Body of pancreas (tissue), 4 donors: ENCODE measurements around the gene NISCH. TPM values are rescaled to one million over a fixed set of nuclear protein-coding genes. Genes with fewer than 3 reads are reported as not detected.
A peak's percentile ranks its signal among the peaks of the same experiment; 100 is the strongest.

Experiments
- ATAC-seq: fragments of 150-250 bp; one replicate; pipeline ENCODE4 v1.9.1; 2016
- DNase-seq, 4 donors: peaks; one replicate each; pipeline ENCODE4 v3.0.0-alpha.2; 2019
- H3K27ac ChIP-seq, 4 donors: fragments of 200-600 bp; sonication (generic); 1 replicate in 3 of 4; 2 replicates in 1 of 4; pipeline versions ENCODE4 v1.5.1 to v1.6.1; 2016 to 2019; ENCODE audit warnings: mild to moderate bottlenecking in 1 of 4, mixed read lengths in 1 of 4, moderate library complexity in 1 of 4
- H3K27me3 ChIP-seq, 2 donors: fragments of 200-600 bp; sonication (generic); one replicate each; pipeline ENCODE4 v1.6.0; 2016; ENCODE audit warnings: mild to moderate bottlenecking in 1 of 2
- H3K36me3 ChIP-seq, 2 donors: fragments of 200-600 bp; sonication (generic); replicated peaks in 1 of 2; 2 replicates each; pipeline ENCODE4 v1.5.1; 2016; ENCODE audit warnings: low read depth in 2 of 2; ENCODE audit not compliant: insufficient read depth in 1 of 2
- H3K4me1 ChIP-seq: fragments of 200-600 bp; sonication (generic); one replicate; pipeline ENCODE4 v1.6.0; 2016
- H3K4me3 ChIP-seq, 2 donors: fragments of 200-600 bp; sonication (generic); 1 replicate in 1 of 2; 2 replicates in 1 of 2; pipeline ENCODE4 v1.5.1; 2016 to 2019
- H3K9me3 ChIP-seq, 3 donors: fragments of 200-600 bp; sonication (generic); 1 replicate in 2 of 3; 2 replicates in 1 of 3; pipeline ENCODE4 v1.5.1; 2016
- CTCF ChIP-seq, 7 experiments: fragments of 450-650 bp in 4 of 7; fragments of 200-600 bp in 3 of 7; sonication (generic) in 3 of 7; IDR thresholded peaks; one replicate each; pipeline ENCODE4 v1.5.1; 2016 to 2019; ENCODE audit warnings: antibody characterized with exemption in 7 of 7
- POLR2A ChIP-seq, 3 donors: fragments of 450-650 bp; IDR thresholded peaks; one replicate each; pipeline ENCODE4 v1.6.1; 2016; ENCODE audit warnings: antibody characterized with exemption in 3 of 3, mild to moderate bottlenecking in 2 of 3
- WGBS, 2 donors: methylation state at CpG; one replicate each; pipeline ENCODE4 v1.1.5; 2017; 5-methylcytosine and 5-hydroxymethylcytosine counted together
- intact Hi-C: fragments of 100-400 bp; cut with DNase I; formaldehyde crosslinking; loops from one replicate; pipeline ENCODE4 v1.15.1; 2023
- total RNA-seq, 2 donors: library from RNA; depleted of rRNA; stranded (reverse); fragments of >200 nt; gene quantifications; one replicate each; pipeline ENCODE4 v1.1.0, GENCODE V29; 2016

NISCH gene
- total RNA-seq, 2 donors from 2014 or later = 58.9 to 115 TPM

- no peak overlapping the region for H3K27ac ChIP-seq
- ATAC-seq (no peak), DNase-seq (no peak)
- no peak overlapping the region for H3K4me3 ChIP-seq
- 90 to 96% methylated on average over 11 to 16 of the region's 16 CpGs for WGBS, 2 donors
- intact Hi-C loops = no loop called here
- no peaks in the 10 kb centered on the region for H3K27me3 ChIP-seq
- TF ChIP-seq CTCF (IDR thresholded peaks at IDR 0.05) (no peak), POLR2A (IDR thresholded peaks at IDR 0.05) (no peak)
- H3K36me3 ChIP-seq = no peaks in the 10 kb centered on the region
- H3K4me1 ChIP-seq = peaks cover 9% of the 10 kb centered on the region
- H3K9me3 ChIP-seq = no peaks in the 10 kb centered on the region
Observed at GRCh38 chr3:52442409-52443267, 12.8 kb upstream of the NISCH start.

- no peak for DNase-seq
- 74 to 87% methylated on average over 6 to 8 of the region's 8 CpGs for WGBS, 2 donors
- no peak for ATAC-seq
- Histone ChIP-seq H3K36me3 (no peaks in the 10 kb centered on the region), H3K4me1 (peaks cover 9% of the 10 kb centered on the region), H3K4me3 (no peak overlapping the region), H3K27me3 (no peaks in the 10 kb centered on the region), H3K9me3 (no peaks in the 10 kb centered on the region), H3K27ac (no peak overlapping the region)
- intact Hi-C loops = no loop called here
- TF ChIP-seq CTCF (IDR thresholded peaks at IDR 0.05) = no peak
- no peak for TF ChIP-seq POLR2A (IDR thresholded peaks at IDR 0.05)
Observed at GRCh38 chr3:52443268-52443610, 12.2 kb upstream of the NISCH start.

GRCh38 chr3:52443791-52444687 lies 11.4 kb upstream of the NISCH start:
- WGBS, 2 donors = 73 to 86% methylated on average over 13 to 25 of the region's 25 CpGs
- Histone ChIP-seq H3K4me3 (no peak overlapping the region), H3K36me3 (no peaks in the 10 kb centered on the region), H3K27me3 (no peaks in the 10 kb centered on the region), H3K4me1 (peaks cover 9% of the 10 kb centered on the region), H3K9me3 (no peaks in the 10 kb centered on the region), H3K27ac (no peak overlapping the region)
- intact Hi-C loops = no loop called here
- ATAC-seq (no peak), DNase-seq (no peak)
- TF ChIP-seq CTCF (IDR thresholded peaks at IDR 0.05) (no peak), POLR2A (IDR thresholded peaks at IDR 0.05) (no peak)

GRCh38 chr3:52444860-52445793 lies 10.3 kb upstream of the NISCH start, which contains the start of gene SEMA3G:
Gene SEMA3G (minus strand): TSS chr3:52445103. CDS start chr3:52445027, 76 bp downstream.
- peaks cover 14% of the 10 kb centered on the region for H3K4me1 ChIP-seq
- H3K36me3 ChIP-seq = no peaks in the 10 kb centered on the region
- 16 to 86% methylated on average over 1 to 19 of the region's 19 CpGs for WGBS, 2 donors
- H3K27ac ChIP-seq = no peak within 1 kb of the TSS
- peak; percentile 95 for ATAC-seq
- intact Hi-C loops = no loop called here
- peak; percentile 88 to 94 (median 92) for DNase-seq
- no peaks in the 10 kb centered on the region for H3K27me3 ChIP-seq
- H3K4me3 ChIP-seq = no peak within 1 kb of the TSS
- TF ChIP-seq CTCF (IDR thresholded peaks at IDR 0.05) = peak; percentile 57 to 86 (median 82)
- peak in 2 of 3 donors; percentile 52 for TF ChIP-seq POLR2A (IDR thresholded peaks at IDR 0.05)
- no peaks in the 10 kb centered on the region for H3K9me3 ChIP-seq
